ENCODE measurements around the gene MYOM3.
"Not testable (repeated sequence)": the region's sequence is repeated elsewhere in the genome, so short reads cannot be mapped to it uniquely, and the experiment has no call there.

DNA sequence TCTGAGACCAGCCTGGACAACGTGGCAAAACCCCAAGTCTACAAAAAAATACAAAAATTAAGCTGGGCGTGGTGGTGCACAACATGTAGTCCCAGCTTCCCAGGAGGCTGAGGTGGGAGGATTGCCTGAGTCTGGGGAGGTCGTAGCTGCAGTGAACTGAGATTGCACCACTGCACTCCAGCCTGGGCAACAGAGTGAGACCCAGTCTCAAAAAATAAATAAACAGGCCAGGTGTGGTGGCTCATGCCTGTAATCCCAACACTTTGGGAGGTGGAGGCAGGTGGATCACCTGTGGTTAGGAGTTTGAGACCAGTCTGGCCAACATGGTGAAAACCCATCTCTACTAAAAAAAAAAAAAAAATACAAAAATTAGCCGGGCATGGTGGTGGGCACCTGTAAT lies 63.0 kb downstream of the MYOM3 start:
- not testable (repeated sequence) for TF ChIP-seq CTCF (IDR thresholded peaks at IDR 0.05; ENCODE audit: low read depth, low read length, poor library complexity, severe bottlenecking); EZH2phosphoT487 (IDR thresholded peaks at IDR 0.05; ENCODE audit: borderline replicate concordance, low read length)

Data from DOHH2 (cell line).